Right lobe of liver (tissue), 6 donors: ENCODE measurements around the gene AP5S1. TPM values are rescaled to one million over a fixed set of nuclear protein-coding genes. Genes with fewer than 3 reads are reported as not detected.

Experiments
- ATAC-seq, 4 donors: fragments of 200-7000 bp; cut with Tn5 transposase; one replicate each; pipeline ENCODE4 v1.9.1; 2020; ENCODE audit warnings: mild to moderate bottlenecking in 4 of 4, moderate library complexity in 4 of 4
- DNase-seq, 3 donors: peaks; one replicate each; pipeline ENCODE4 v3.0.0-alpha.2; 2020
- H3K27ac ChIP-seq, 3 donors: fragments of 200-600 bp; one replicate each; pipeline ENCODE4 v1.8.0; 2022
- H3K27me3 ChIP-seq, 2 donors: fragments of 200-600 bp; one replicate each; pipeline ENCODE4 v1.8.0; 2022
- H3K36me3 ChIP-seq, 4 donors: fragments of 200-600 bp; sonication (generic) in 1 of 4; one replicate each; pipeline versions ENCODE4 v1.5.1 to v1.8.0; 2017 to 2022; ENCODE audit warnings: control low read depth in 1 of 4
- H3K4me1 ChIP-seq, 4 donors: fragments of 200-600 bp; sonication (generic) in 1 of 4; one replicate each; pipeline versions ENCODE4 v1.5.1 to v1.8.0; 2017 to 2022; ENCODE audit warnings: control low read depth in 1 of 4
- H3K4me3 ChIP-seq, 3 donors: fragments of 200-600 bp; one replicate each; pipeline ENCODE4 v1.8.0; 2022
- H3K9me3 ChIP-seq, 4 donors: fragments of 200-600 bp; sonication (generic) in 1 of 4; one replicate each; pipeline versions ENCODE4 v1.5.1 to v1.8.0; 2017 to 2022; ENCODE audit warnings: control low read depth in 1 of 4
- CTCF ChIP-seq, 4 donors: fragments of 200-600 bp in 3 of 4; fragments of 450-650 bp in 1 of 4; IDR thresholded peaks; one replicate each; pipeline versions ENCODE4 v1.5.1 to v1.8.0; 2016 to 2022; ENCODE audit warnings: antibody characterized with exemption in 4 of 4, mild to moderate bottlenecking in 2 of 4
- POLR2A ChIP-seq: fragments of 450-650 bp; IDR thresholded peaks from one replicate; pipeline ENCODE4 v1.6.1; 2017; ENCODE audit warnings: antibody characterized with exemption, mild to moderate bottlenecking
- WGBS: methylation state at CpG from one replicate; pipeline ENCODE4 v1.1.6; 2018; ENCODE audit warnings: low coverage, low lambda C conversion rate; ENCODE audit not compliant: insufficient coverage; ENCODE audit errors: missing lambda C conversion rate; 5-methylcytosine and 5-hydroxymethylcytosine counted together
- intact Hi-C, 2 donors: fragments of 100-400 bp; cut with DNase I; formaldehyde crosslinking; loops; one replicate each; pipeline versions ENCODE4 v1.11.2 to v1.14.1; 2022
- total RNA-seq, 6 experiments: library from RNA; depleted of rRNA in 2 of 6; stranded (reverse); fragments of >200 nt in 2 of 6; fragmentation: NEBNext Ultra II Directional in 3 of 6; extraction: Animal tissue kit (Norgen Biotek cat#: 25700) in 3 of 6; gene quantifications; one replicate each; pipeline versions ENCODE4 v1.1.0 to v1.2.4, GENCODE V29; 2016 to 2023
- donor health status: DM: no; HTN: yes; CAD: no.
- donor health status: DM: no; HTN: no; CAD: no.
- donor health status: DM: no; HTN: no; CAD: no.
- donor health status: DM: no; HTN: yes; CAD: no.
- donor health status: DM: no; HTN: yes; CAD: no.

The AP5S1 gene
- total RNA-seq, 6 experiments from 2014 or later = 7.7 to 16.1 (median 9.5) TPM

- Histone ChIP-seq H3K4me1 (peaks cover 0 to 4% (median 0%) of the 10 kb centered on the region in 4 donors), H3K9me3 (no peaks in the 10 kb centered on the region), H3K4me3 (peak overlapping the region; percentile 70 to 100 (median 81)), H3K27me3 (no peaks in the 10 kb centered on the region), H3K27ac (peak overlapping the region; percentile 90 to 94 (median 93)), H3K36me3 (no peaks in the 10 kb centered on the region)
- DNase-seq = no peak
- TF ChIP-seq CTCF (IDR thresholded peaks at IDR 0.05) = no peak
- no peak for TF ChIP-seq POLR2A
- ATAC-seq = no peak
- intact Hi-C loops = no loop called here
- WGBS = 0% methylated on average over 7 of the region's 22 CpGs
Measured at GRCh38 chr20:3846378-3846739, 26.0 kb downstream of the AP5S1 start.

GRCh38 chr20:3846740-3847428 is 26.5 kb downstream of the AP5S1 start, which contains the start of gene MAVS:
MAVS (plus strand) TSS chr20:3846834; CDS start chr20:3854625, 7,791 bp downstream.
- Histone ChIP-seq H3K4me3 (peak within 1 kb of the TSS; percentile 70 to 100 (median 81)), H3K4me1 (peaks cover 0 to 4% (median 0%) of the 10 kb centered on the region in 4 donors), H3K36me3 (no peaks in the 10 kb centered on the region), H3K27me3 (no peaks in the 10 kb centered on the region), H3K27ac (peak within 1 kb of the TSS; percentile 90 to 94 (median 93)), H3K9me3 (no peaks in the 10 kb centered on the region)
- TF ChIP-seq CTCF (IDR thresholded peaks at IDR 0.05) = peak in 1 of 4 donors; percentile 10
- peak; percentile 91 for TF ChIP-seq POLR2A
- DNase-seq = peak; percentile 93 to 94 (median 93)
- ATAC-seq = peak; percentile 96 to 98 (median 98)
- WGBS = no CpG with 5 or more reads among the region's 72 CpGs
- intact Hi-C loops = no loop called here

- Histone ChIP-seq H3K4me3 (peak overlapping the region; percentile 70 to 100 (median 81)), H3K27ac (peak overlapping the region; percentile 90 to 94 (median 93)), H3K36me3 (no peaks in the 10 kb centered on the region), H3K9me3 (no peaks in the 10 kb centered on the region), H3K4me1 (peaks cover 0 to 4% (median 0%) of the 10 kb centered on the region in 4 donors), H3K27me3 (no peaks in the 10 kb centered on the region)
- WGBS = 5% methylated on average over 7 of the region's 8 CpGs
- DNase-seq (no peak), ATAC-seq (no peak)
- intact Hi-C loops = no loop called here
- no peak for TF ChIP-seq CTCF (IDR thresholded peaks at IDR 0.05)
- no peak for TF ChIP-seq POLR2A
Measured at GRCh38 chr20:3847429-3847940, 27.1 kb downstream of the AP5S1 start.

GRCh38 chr20:3848565-3848964 is 28.2 kb downstream of the AP5S1 start:
- WGBS = no CpG with 5 or more reads among the region's 1 CpG
- intact Hi-C loops = no loop called here
- H3K9me3 ChIP-seq = no peaks in the 10 kb centered on the region
- H3K27me3 ChIP-seq = no peaks in the 10 kb centered on the region
- H3K36me3 ChIP-seq = no peaks in the 10 kb centered on the region
- H3K4me1 ChIP-seq = peaks cover 0 to 4% (median 0%) of the 10 kb centered on the region in 4 donors
- ATAC-seq (no peak), DNase-seq (no peak)
- no peak for TF ChIP-seq CTCF (IDR thresholded peaks at IDR 0.05)
- no peak for TF ChIP-seq POLR2A
- no peak overlapping the region for H3K4me3 ChIP-seq
- no peak overlapping the region for H3K27ac ChIP-seq
